Heart right ventricle (tissue), 16 donors: ENCODE measurements around the gene DCAF4. TPM values are rescaled to one million over a fixed set of nuclear protein-coding genes. Genes with fewer than 3 reads are reported as not detected.
"Not testable (repeated sequence)": the region's sequence is repeated elsewhere in the genome, so short reads cannot be mapped to it uniquely, and the experiment has no call there.

Source experiments
- ATAC-seq, 8 donors: fragments of 200-7000 bp; cut with Tn5 transposase; one replicate each; pipeline ENCODE4 v1.9.1; 2020; ENCODE audit warnings: mild to moderate bottlenecking in 8 of 8, moderate library complexity in 8 of 8, moderate number of reproducible peaks in 1 of 8
- DNase-seq, 2 donors: peaks; one replicate each; pipeline ENCODE4 v3.0.0-alpha.2; 2020
- H3K27ac ChIP-seq, 10 donors: fragments of 200-600 bp; sonication (generic) in 2 of 10; one replicate each; pipeline versions ENCODE4 v1.5.0 to v1.8.0; 2020 to 2022; ENCODE audit warnings: mild to moderate bottlenecking in 3 of 10
- H3K27me3 ChIP-seq, 7 donors: fragments of 200-600 bp; one replicate each; pipeline ENCODE4 v1.8.0; 2021 to 2022; ENCODE audit warnings: mild to moderate bottlenecking in 2 of 7
- H3K36me3 ChIP-seq, 9 donors: fragments of 200-600 bp; sonication (generic) in 1 of 9; one replicate each; pipeline versions ENCODE4 v1.5.0 to v1.8.0; 2020 to 2022; ENCODE audit warnings: mild to moderate bottlenecking in 2 of 9
- H3K4me1 ChIP-seq, 9 donors: fragments of 200-600 bp; sonication (generic) in 1 of 9; one replicate each; pipeline versions ENCODE4 v1.5.0 to v1.8.0; 2020 to 2022; ENCODE audit warnings: mild to moderate bottlenecking in 4 of 9
- H3K4me3 ChIP-seq, 10 donors: fragments of 200-600 bp; sonication (generic) in 2 of 10; one replicate each; pipeline versions ENCODE4 v1.5.0 to v1.8.0; 2020 to 2022; ENCODE audit warnings: mild to moderate bottlenecking in 7 of 10, moderate library complexity in 2 of 10
- H3K9me3 ChIP-seq, 11 donors: fragments of 200-600 bp in 10 of 11; sonication (generic) in 2 of 11; one replicate each; pipeline versions ENCODE4 v1.5.0 to v1.8.0; 2013 to 2022; ENCODE audit warnings: mild to moderate bottlenecking in 2 of 11, control low read depth in 1 of 11, moderate library complexity in 1 of 11
- CTCF ChIP-seq, 9 donors: fragments of 200-600 bp; sonication (generic) in 2 of 9; IDR thresholded peaks; one replicate each; pipeline versions ENCODE4 v1.5.0 to v1.8.0; 2021 to 2022; ENCODE audit warnings: antibody characterized with exemption in 9 of 9, mild to moderate bottlenecking in 5 of 9, moderate library complexity in 1 of 9
- WGBS, 2 donors: extraction: QIAGEN DNeasy Blood & Tissue Kit; methylation state at CpG; one replicate each; pipeline ENCODE4 v1.1.7; 2013; ENCODE audit warnings: inconsistent platforms in 1 of 2; 5-methylcytosine and 5-hydroxymethylcytosine counted together
- intact Hi-C, 10 donors: fragments of 100-400 bp; cut with DNase I; formaldehyde crosslinking; loops; one replicate each; pipeline versions ENCODE4 v1.11.1 to v1.14.2; 2022
- polyA plus RNA-seq, 2 donors: library from polyadenylated mRNA; stranded (reverse); fragments of 200-250 nt; gene quantifications; one replicate each; pipeline ENCODE4 v1.2.3, GENCODE V29; 2013
- total RNA-seq, 10 donors: library from RNA; stranded (reverse); fragmentation: NEBNext Ultra II Directional in 3 of 10; extraction: Animal tissue kit (Norgen Biotek cat#: 25700) in 3 of 10; gene quantifications; one replicate each; pipeline versions ENCODE4 v1.2.1 to v1.2.4, GENCODE V29; 2021 to 2023
- donor health status: Arrhythmogenic right ventricular cardiomyopathy.
- donor health status: ischemic (EF 13 %, LVEDD 7.1; RV severe dilation, severe dysfunction).
- donor health status: healthy with polysubstance abuse.
- donor health status: DM: no; HTN: yes; CAD: no.
- donor health status: DM: no; HTN: no; CAD: no.
- donor health status: ischemic (EF 25% LVEDD 6.9; RV normal size, moderate dysfunction).
- donor health status: ischemic (EF 25% LVEDD 5.7; RV mildly dilated, moderate dysfunction).
- donor health status: healthy.
- donor health status: DM: yes; HTN: yes; CAD: no.
- donor health status: Ischemic cardiomyopathy.
- donor health status: ischemic (EF 35%, LVEDD 5.7; RV mildly dilated, moderate dysfunction).
- donor health status: nonischemic (EF 11% LVEDD 7.7; RV severe dilation, severe dysfunction).
- donor health status: DM: yes; HTN: yes; CAD: no.
- donor health status: PGD.
- donor health status: ischemic (EF 29% LVEDD 5.4; RV normal size, mild dysfunction).
- donor health status: nonischemic (EF 23%, LVEDD 6.1; RV moderate dilation, normal function).

Gene DCAF4
- total and polyA plus RNA-seq, 12 donors = 2.2 to 8.9 (median 6.4) TPM

GRCh38 chr14:72998252-72998903, 72.1 kb downstream of the DCAF4 start:
- TF ChIP-seq CTCF (IDR thresholded peaks at IDR 0.05) = no peak
- Histone ChIP-seq H3K4me3 (no peak overlapping the region), H3K27me3 (no peaks in the 10 kb centered on the region), H3K36me3 (peaks cover 0 to 76% (median 17%) of the 10 kb centered on the region in 9 donors), H3K4me1 (peaks cover 0 to 6% (median 3%) of the 10 kb centered on the region in 9 donors), H3K27ac (no peak overlapping the region), H3K9me3 (no peaks in the 10 kb centered on the region)
- intact Hi-C loops = no loop called here
- 84 to 90% methylated on average over 2 of the region's 2 CpGs for WGBS, 2 donors
- DNase-seq (no peak), ATAC-seq (no peak)

- TF ChIP-seq CTCF (IDR thresholded peaks at IDR 0.05) = no peak
- intact Hi-C loops = no loop called here
- H3K36me3 ChIP-seq = peaks cover 0 to 77% (median 17%) of the 10 kb centered on the region in 9 donors
- H3K9me3 ChIP-seq = no peaks in the 10 kb centered on the region
- no peak overlapping the region for H3K27ac ChIP-seq
- ATAC-seq (no peak), DNase-seq (no peak)
- WGBS, 2 donors = 98% methylated on average over 4 of the region's 4 CpGs
- H3K27me3 ChIP-seq = no peaks in the 10 kb centered on the region
- no peak overlapping the region for H3K4me3 ChIP-seq
- H3K4me1 ChIP-seq = peaks cover 0 to 14% (median 4%) of the 10 kb centered on the region in 9 donors
Measured at GRCh38 chr14:72999316-72999715, 73.1 kb downstream of the DCAF4 start.

GRCh38 chr14:73000073-73000472, 73.8 kb downstream of the DCAF4 start:
- ATAC-seq = no peak
- 85 to 90% methylated on average over 2 of the region's 2 CpGs for WGBS, 2 donors

GRCh38 chr14:73003681-73004080, 77.4 kb downstream of the DCAF4 start:
- DNase-seq (peak in 1 of 2 donors; percentile 20), ATAC-seq (peak in 3 of 8 donors; percentile 60 to 76 (median 68))
- Histone ChIP-seq H3K36me3 (peaks cover 0 to 45% (median 3%) of the 10 kb centered on the region in 9 donors), H3K27ac (no peak overlapping the region), H3K27me3 (no peaks in the 10 kb centered on the region), H3K4me3 (no peak overlapping the region), H3K4me1 (peaks cover 0 to 44% (median 20%) of the 10 kb centered on the region in 9 donors), H3K9me3 (no peaks in the 10 kb centered on the region)
- WGBS, 2 donors = 63 to 77% methylated on average over 6 of the region's 6 CpGs
- no peak for TF ChIP-seq CTCF (IDR thresholded peaks at IDR 0.05)
- intact Hi-C loops = no loop called here

More at GRCh38 chr14:73000073-73000472, 73.8 kb downstream of the DCAF4 start:
- peaks cover 0 to 21% (median 4%) of the 10 kb centered on the region in 9 donors for H3K4me1 ChIP-seq
- intact Hi-C loops = no loop called here
- no peak for DNase-seq
- H3K4me3 ChIP-seq = no peak overlapping the region
- no peaks in the 10 kb centered on the region for H3K27me3 ChIP-seq
- peaks cover 0 to 73% (median 17%) of the 10 kb centered on the region in 9 donors for H3K36me3 ChIP-seq
- H3K27ac ChIP-seq = no peak overlapping the region
- TF ChIP-seq CTCF (IDR thresholded peaks at IDR 0.05) = no peak
- H3K9me3 ChIP-seq = no peaks in the 10 kb centered on the region

GRCh38 chr14:73004641-73005040, 78.4 kb downstream of the DCAF4 start:
- ATAC-seq, intact Hi-C loops, H3K9me3 ChIP-seq, H3K27ac ChIP-seq, H3K27me3 ChIP-seq, H3K4me3 ChIP-seq, DNase-seq: not testable (repeated sequence)
- peaks cover 0 to 45% (median 3%) of the 10 kb centered on the region in 9 donors for H3K36me3 ChIP-seq
- WGBS, 2 donors = 77 to 87% methylated on average over 9 of the region's 9 CpGs
- peaks cover 0 to 47% (median 23%) of the 10 kb centered on the region in 9 donors for H3K4me1 ChIP-seq
